Muscle of back (tissue), 10 donors: ENCODE data around the gene B4GALT4. TPM values are rescaled to one million over a fixed set of nuclear protein-coding genes. Genes with fewer than 3 reads are reported as not detected.

Source experiments
- polyA plus RNA-seq, 10 donors: library from polyadenylated mRNA; unstranded; fragments of 120-200 nt; gene quantifications; one replicate each; pipeline ENCODE4 v1.2.1, GENCODE V29; 2013; ENCODE audit not compliant: insufficient read length in 10 of 10

B4GALT4 gene
- polyA plus RNA-seq, 10 donors: 10.1 to 17.1 (median 11.9) TPM

Other genes starting within 250 kb of the B4GALT4 start
- gene IGSF11, start 206.0 kb downstream of the B4GALT4 start, polyA plus RNA-seq: 1 to 10 TPM in 9 of 10 donors, under 1 TPM in 1; 0.98 to 6.2 (median 3.0) TPM
- gene TEX55, start 94.7 kb downstream of the B4GALT4 start, polyA plus RNA-seq: not detected
- gene UPK1B, start 67.3 kb downstream of the B4GALT4 start, polyA plus RNA-seq: 1 to 10 TPM in 1 of 10 donors, under 1 TPM in 5, not detected in 4; 0.08 to 3.6 (median 0.13) TPM
- gene ARHGAP31, start 53.5 kb upstream of the B4GALT4 start, polyA plus RNA-seq: 10 to 100 TPM; 10.3 to 21.1 (median 12.8) TPM
- 10 to 100 TPM; 36.9 to 52.8 (median 43.3) TPM for gene TMEM39A, start 222.7 kb upstream of the B4GALT4 start, polyA plus RNA-seq
- gene POGLUT1, start 228.1 kb upstream of the B4GALT4 start, polyA plus RNA-seq: 10 to 100 TPM in 8 of 10 donors, 1 to 10 TPM in 2; 9.6 to 16.5 (median 12.7) TPM